HS-27A (cell line): ENCODE data around the gene GGT7.
A peak's percentile ranks its signal among the peaks of the same experiment; 100 is the strongest.
"Not testable (repeated sequence)": the region's sequence is repeated elsewhere in the genome, so short reads cannot be mapped to it uniquely, and the experiment has no call there.

Experiments used
- DNase-seq: peaks from one replicate; pipeline ENCODE4 v3.0.0-alpha.2; 2012; ENCODE audit warnings: low read depth, missing footprints

Gene GGT7

DNA sequence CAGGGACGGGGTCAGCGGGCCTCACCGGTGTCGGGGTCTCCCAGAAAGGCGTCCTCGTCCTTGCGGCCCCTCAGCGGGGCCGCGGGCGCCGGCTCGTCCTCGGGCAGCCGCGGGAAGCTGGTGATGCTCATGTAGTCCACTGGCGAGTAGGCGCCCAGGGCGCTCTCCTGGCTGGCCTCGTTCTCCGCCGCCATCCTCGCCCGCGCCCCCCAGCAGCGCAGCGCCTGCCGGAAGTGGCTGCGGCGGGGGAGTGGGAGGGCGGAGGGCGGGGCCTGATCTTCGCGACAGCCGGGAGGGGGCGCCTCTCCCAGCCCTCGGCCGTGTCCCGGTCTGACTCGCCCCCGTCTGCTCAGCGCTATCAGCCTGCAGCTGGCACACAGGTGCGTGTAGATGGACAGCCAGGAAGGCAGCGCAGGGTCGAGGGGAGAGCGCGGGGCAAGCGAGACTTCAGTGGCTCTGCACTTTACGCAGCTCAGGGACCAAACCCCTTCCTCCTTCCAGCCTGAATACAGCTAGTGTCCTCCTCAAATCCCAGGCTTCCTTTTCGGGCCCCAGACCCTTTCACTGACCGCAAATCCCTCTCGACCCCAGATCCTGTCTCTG is at the start of gene GGT7:
Gene GGT7, minus strand, starts transcription at position 235 of the 603 bp plus-strand sequence. Its CDS starts 41 bp downstream, at position 194.
- DNase-seq = no peak

GRCh38 chr20:34921436-34921835 is 48.8 kb upstream of the GGT7 start:
- DNase-seq = no peak

GRCh38 chr20:34920055-34920454 is 47.4 kb upstream of the GGT7 start:
- DNase-seq = no peak

DNA sequence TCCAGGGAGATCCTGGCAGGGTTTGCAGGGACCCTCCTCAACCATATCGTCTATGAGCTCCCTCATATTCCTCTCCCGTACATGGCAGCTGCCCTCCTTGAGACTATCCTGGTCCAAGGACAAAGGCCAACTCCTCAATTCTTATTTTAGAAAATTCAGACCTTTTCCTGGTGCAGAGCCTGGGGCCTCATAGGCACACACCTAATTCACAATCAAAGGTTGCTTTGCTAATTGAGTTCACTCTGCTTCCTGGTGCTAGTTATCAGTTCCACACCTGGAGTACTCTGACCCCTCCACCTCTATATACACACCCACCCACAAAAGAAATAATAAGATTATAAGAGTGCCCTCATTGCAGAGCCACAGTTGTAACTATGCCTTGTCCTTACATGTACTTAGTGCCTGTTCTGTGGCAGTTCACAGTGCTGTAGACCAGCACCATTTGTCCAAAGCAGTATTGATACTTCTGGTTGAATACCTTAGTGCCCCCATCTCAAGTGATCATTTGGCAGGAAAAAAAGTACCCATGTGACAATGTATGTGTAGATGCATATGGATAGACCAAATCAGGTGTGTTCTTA is 44.2 kb upstream of the GGT7 start:
- no peak for DNase-seq

DNA sequence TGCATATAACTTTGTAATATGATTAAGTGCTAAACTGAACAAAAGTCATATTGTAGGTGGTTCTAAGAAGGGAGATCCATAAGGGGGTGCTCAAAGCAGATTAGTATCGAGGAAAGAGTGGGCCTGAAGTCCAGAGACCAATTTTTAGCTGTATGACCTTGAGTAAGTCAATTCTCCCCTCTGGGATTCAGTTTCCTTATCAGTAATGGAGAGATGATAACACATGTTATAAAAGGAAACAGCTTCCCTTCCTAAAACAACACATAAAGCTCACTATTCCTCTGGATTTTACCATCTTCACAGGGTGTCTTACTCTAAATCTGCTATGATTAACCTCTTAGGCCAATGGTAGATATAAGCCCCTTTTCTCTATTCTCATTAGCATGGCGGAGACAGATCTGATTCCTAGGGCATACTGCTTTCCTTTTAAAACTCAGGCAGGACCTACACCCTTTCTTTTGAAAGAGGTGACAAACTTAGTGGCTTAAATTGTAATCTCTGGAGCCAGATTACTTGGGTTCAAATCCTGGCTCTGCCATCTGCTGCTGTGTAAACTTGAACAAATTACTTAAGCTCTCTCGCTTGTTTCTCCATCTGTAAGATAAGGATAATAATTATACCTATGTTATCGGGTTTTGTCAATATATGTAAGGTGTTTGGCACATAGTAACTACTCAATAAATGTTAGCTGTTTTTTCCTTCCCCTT is 43.2 kb upstream of the GGT7 start:
- no peak for DNase-seq

DNA sequence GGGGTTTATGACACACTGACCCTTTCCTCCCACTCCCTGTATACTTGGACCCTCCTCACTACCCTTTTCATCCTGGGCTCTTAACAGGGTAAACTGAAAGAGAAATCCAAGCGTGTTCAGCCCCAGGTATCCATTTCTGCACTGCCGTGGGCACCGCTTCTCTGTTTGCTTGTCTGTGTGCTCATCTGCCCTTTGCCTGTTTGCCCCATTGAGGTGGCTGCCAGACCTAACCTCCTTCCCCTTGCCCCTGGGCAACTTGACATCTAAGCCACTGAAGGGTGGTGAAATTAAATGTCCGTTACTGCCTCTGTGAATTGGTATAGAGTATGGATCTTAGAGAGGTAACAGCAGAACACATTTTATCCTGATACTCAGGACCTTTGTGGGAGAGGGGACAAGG is 42.5 kb upstream of the GGT7 start:
- no peak for DNase-seq

GRCh38 chr20:34907616-34908469 is 35.2 kb upstream of the GGT7 start:
- DNase-seq = peak; percentile 90

DNA sequence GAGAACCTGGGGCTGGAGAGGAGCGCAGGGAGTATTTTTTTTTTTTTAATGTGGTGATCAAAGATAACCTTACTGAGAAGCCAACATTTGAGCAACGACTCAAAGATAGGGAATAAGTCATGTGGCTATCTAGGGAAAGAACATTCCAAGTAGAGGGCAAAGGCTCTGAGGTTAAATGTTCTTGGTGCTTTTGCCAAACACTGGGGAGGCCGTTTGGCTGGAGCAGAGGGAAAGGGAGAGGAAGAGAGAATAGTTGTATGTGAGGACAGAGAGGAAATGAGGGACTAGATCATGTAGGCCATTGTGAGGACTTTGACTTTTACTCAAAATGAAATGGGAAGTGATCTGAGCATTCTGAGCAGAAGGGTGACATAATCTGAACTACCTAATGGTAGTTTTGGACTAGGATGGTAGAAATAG is 31.6 kb upstream of the GGT7 start:
- no peak for DNase-seq

GRCh38 chr20:34898731-34899130 is 26.1 kb upstream of the GGT7 start:
- DNase-seq = not testable (repeated sequence)

GRCh38 chr20:34898129-34898528 is 25.5 kb upstream of the GGT7 start:
- DNase-seq = not testable (repeated sequence)

DNA sequence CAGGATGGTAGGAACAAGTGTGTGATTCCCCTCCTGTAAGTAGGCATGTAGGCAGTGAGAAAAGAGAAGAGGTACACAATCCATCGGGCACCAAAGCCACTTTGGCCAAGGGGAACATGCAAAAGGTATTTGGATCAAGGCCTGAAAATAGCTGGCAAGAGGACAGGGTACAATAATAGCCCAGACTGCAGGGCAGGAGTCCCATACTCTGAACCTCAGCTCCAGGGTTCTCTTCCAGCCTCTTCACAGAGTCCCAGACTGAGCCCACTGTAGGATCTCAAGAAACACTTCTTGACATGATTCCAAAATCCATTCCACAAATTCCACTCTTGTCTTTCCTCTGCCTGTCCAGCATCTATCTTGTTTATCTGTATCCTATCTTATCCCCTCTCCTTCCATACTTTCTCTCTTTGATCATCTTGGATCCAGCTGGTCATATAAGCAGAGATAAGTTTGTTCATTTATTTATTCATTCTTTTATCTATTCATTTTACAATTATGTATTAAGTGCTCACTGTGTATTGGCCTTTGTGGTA is 23.5 kb upstream of the GGT7 start:
- no peak for DNase-seq

- DNase-seq = no peak
Observed at GRCh38 chr20:34895465-34895864, 22.8 kb upstream of the GGT7 start.

- DNase-seq = no peak
Observed at GRCh38 chr20:34894723-34895122, 22.1 kb upstream of the GGT7 start.

DNA sequence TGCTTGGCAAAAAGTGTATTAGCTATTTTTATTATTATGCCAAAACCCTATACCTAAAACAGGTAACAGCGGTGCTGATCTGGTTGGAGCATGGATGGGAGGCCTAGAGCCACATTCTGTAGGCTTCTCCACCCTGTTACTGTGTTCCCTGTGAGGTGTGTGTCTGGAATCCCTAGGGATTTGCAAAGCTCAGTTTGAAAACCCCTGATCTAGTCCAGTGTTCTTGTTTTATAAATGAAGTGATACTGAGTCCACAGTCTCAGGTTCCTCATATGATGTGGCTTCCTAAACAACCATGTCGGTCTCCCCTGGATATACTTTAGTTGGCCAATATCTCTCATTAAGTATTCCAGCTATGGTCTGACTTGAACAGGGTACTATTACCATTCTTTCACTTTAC is 20.0 kb upstream of the GGT7 start:
- no peak for DNase-seq

- DNase-seq = no peak
Observed at GRCh38 chr20:34891166-34892062, 18.8 kb upstream of the GGT7 start.

DNA sequence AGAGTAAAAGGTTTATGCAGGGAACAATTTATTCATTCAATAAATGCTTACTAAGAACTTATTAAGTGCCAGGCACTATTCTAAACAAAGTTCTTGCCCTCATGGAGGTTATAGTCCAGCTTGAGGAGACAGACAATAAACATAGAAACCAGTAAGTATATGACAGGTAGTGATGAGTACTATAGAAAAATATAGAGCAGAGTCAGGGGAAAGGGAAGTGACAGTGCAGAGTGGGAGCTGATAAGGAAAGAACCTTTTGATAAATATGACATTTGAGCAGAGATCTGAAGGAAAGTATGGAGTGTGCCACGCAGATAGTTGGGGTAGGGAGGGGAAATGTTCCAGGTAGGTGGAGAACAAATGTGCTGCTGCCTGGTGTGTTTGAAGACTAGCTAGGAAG is 15.8 kb upstream of the GGT7 start:
- DNase-seq = no peak

DNA sequence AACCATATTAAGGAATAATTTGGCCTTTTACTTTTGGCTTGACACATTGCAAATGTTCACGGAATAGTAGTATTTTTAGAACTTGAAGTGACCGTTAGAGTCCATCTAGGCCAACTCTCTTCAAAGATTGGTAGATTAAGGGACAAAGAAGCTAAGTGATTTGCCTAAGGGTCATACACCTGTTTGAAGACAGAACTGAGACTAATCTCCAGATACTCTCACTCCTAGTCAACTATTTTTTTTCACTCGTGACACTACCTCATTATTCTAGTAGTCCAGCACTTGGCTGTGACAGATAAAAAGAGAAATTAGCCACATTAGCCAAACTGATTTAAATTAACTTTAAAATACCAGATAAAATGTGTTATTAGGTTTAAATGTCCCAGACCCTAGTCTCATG is 14.4 kb upstream of the GGT7 start:
- DNase-seq = no peak

- no peak for DNase-seq
Observed at GRCh38 chr20:34886122-34886521, 13.5 kb upstream of the GGT7 start.

DNA sequence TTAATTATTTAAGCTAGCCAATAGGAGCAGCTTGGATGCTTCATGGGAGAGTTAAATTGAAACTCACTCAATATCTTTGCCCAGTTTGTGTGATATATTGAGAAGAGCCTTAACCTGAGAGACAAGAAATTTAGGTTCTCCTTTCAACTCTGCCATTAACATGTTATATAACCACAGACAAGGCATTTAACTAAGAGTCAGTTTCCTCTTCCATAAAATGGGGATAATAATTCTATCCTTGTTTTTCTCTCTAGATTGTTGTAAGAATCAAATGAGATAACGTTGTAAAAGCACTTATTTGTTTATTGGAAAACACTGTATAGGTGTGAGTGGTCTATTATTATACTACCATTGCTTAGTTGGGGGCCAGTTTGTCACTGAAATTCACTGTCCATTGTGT is 11.6 kb upstream of the GGT7 start:
- DNase-seq = no peak

DNA sequence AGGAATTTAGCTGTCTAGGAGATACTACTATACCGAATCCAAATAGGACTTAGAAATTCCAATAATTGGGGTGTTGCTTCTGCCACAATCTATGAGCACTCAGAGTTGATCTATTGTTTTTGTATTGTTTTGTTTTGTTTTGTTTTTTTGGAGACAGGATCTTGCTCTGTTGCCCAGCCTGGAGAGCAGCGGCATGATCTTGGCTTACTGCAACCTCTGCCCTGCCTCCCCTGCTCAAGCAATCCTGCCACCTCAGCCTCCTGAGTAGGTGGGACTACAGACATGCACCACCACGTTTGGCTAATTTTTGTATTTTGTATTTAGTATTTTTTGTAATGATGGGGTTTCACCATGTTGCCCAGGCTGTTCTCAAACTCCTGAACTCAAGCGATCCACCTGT is 11.2 kb upstream of the GGT7 start:
- DNase-seq = no peak

- DNase-seq = no peak
Observed at GRCh38 chr20:34883087-34883688, 10.5 kb upstream of the GGT7 start.
